ENCODE results near the gene GLP1R. TPM values are rescaled to one million over a fixed set of nuclear protein-coding genes. Genes with fewer than 3 reads are reported as not detected.

The GLP1R gene
- total RNA-seq, 2 donors from 2014 or later: not detected

DNA sequence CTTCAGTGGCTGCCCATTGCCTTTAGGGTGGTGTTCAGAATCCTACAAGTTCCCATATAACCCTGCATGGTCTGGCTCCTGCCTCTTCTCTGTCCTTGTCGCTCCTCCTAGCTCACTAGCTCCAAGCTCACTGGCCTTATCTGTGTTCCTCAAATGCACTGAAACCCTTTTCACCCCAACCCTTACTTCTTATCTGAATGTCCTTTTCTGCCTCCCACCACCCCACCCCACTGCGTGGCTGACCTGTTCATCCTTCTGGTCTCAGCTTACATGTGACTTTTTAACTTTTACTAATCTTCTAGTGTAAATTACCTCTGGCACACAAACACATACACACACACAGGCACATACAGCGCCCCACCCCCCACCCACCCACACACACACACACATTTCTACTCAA lies 41.0 kb upstream of the GLP1R start:
- no peak for ATAC-seq (ENCODE audit: insufficient number of reproducible peaks, low FRiP score, low read depth)
- Histone ChIP-seq H3K9me3 (no peaks in the 10 kb centered on the region), H3K4me1 (ENCODE audit: control insufficient read depth in 1 of 2, low read depth in 2 of 2) (no peaks in the 10 kb centered on the region), H3K4me3 (no peak overlapping the region), H3K36me3 (no peaks in the 10 kb centered on the region), H3K27me3 (replicated peaks; ENCODE audit: insufficient read depth) (no peaks in the 10 kb centered on the region), H3K27ac (no peak overlapping the region)
- no peak for DNase-seq (ENCODE audit: low spot score)
- no peak for TF ChIP-seq CTCF (IDR thresholded peaks at IDR 0.05)

DNA sequence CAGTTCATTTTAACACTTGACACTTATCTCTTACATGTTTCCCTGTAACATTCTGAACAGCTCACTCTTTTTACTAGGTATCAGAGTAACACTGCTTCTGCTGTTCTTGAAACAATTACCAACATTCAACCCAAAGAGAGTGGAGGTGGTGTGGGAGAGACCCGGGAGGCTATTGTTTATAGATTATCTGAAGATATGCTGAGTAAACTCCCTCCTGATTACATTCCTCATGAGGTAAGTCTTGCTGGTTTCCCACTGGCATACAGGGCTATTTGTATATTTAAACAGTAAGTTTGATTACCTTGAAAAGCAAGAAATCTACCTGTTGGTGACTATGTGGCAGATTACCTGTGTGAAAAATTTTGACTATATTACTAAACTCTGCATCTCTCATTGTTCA lies 39.8 kb upstream of the GLP1R start:
- H3K27ac ChIP-seq: no peak overlapping the region
- H3K4me3 ChIP-seq: no peak overlapping the region
- ATAC-seq (ENCODE audit: insufficient number of reproducible peaks, low FRiP score, low read depth) (no peak), DNase-seq (ENCODE audit: low spot score) (no peak)
- no peak for TF ChIP-seq CTCF (IDR thresholded peaks at IDR 0.05)
- H3K36me3 ChIP-seq: no peaks in the 10 kb centered on the region
- no peaks in the 10 kb centered on the region for H3K9me3 ChIP-seq
- H3K4me1 ChIP-seq (ENCODE audit: control insufficient read depth in 1 of 2, low read depth in 2 of 2): no peaks in the 10 kb centered on the region
- H3K27me3 ChIP-seq (replicated peaks; ENCODE audit: insufficient read depth): no peaks in the 10 kb centered on the region

DNA sequence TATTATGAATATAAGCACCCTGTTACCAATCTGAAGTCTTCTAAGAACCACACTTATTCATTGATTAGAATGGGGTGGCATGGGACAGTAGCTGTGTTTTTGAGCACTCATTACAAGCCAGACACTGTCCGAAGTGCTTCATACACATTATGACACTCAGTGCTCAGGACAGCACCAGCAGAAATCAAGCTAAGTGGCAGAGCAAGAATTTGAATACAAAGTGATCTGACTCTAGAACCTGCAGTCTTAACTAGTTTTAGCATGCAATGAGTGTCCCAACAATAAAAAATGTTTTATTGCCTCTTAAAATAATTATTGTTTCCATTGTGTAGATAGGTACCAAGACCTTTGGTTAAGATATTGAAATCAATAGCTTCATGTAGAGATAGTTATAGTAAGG lies 39.1 kb upstream of the GLP1R start:
- ATAC-seq (ENCODE audit: insufficient number of reproducible peaks, low FRiP score, low read depth): no peak
- DNase-seq (ENCODE audit: low spot score): no peak
- Histone ChIP-seq H3K4me3 (no peak overlapping the region), H3K9me3 (no peaks in the 10 kb centered on the region), H3K36me3 (no peaks in the 10 kb centered on the region), H3K27ac (no peak overlapping the region), H3K27me3 (replicated peaks; ENCODE audit: insufficient read depth) (no peaks in the 10 kb centered on the region), H3K4me1 (ENCODE audit: control insufficient read depth in 1 of 2, low read depth in 2 of 2) (no peaks in the 10 kb centered on the region)
- TF ChIP-seq CTCF (IDR thresholded peaks at IDR 0.05): no peak

- TF ChIP-seq CTCF (IDR thresholded peaks at IDR 0.05): no peak
- no peak overlapping the region for H3K4me3 ChIP-seq
- H3K27me3 ChIP-seq (replicated peaks; ENCODE audit: insufficient read depth): no peaks in the 10 kb centered on the region
- DNase-seq (ENCODE audit: low spot score): no peak
- H3K9me3 ChIP-seq: no peaks in the 10 kb centered on the region
- no peaks in the 10 kb centered on the region for H3K4me1 ChIP-seq (ENCODE audit: control insufficient read depth in 1 of 2, low read depth in 2 of 2)
- ATAC-seq (ENCODE audit: insufficient number of reproducible peaks, low FRiP score, low read depth): no peak
- no peak overlapping the region for H3K27ac ChIP-seq
- H3K36me3 ChIP-seq: no peaks in the 10 kb centered on the region
These were observed 31.6 kb upstream of the GLP1R start for GRCh38 chr6:39016839-39017546.

GRCh38 chr6:39017547-39017880 lies 31.1 kb upstream of the GLP1R start:
- DNase-seq (ENCODE audit: low spot score): no peak
- no peak for ATAC-seq (ENCODE audit: insufficient number of reproducible peaks, low FRiP score, low read depth)
- no peaks in the 10 kb centered on the region for H3K9me3 ChIP-seq
- no peaks in the 10 kb centered on the region for H3K4me1 ChIP-seq (ENCODE audit: control insufficient read depth in 1 of 2, low read depth in 2 of 2)
- no peak overlapping the region for H3K4me3 ChIP-seq
- no peaks in the 10 kb centered on the region for H3K27me3 ChIP-seq (replicated peaks; ENCODE audit: insufficient read depth)
- H3K36me3 ChIP-seq: no peaks in the 10 kb centered on the region
- no peak for TF ChIP-seq CTCF (IDR thresholded peaks at IDR 0.05)
- no peak overlapping the region for H3K27ac ChIP-seq
